Ureter (tissue), 1 donor: ENCODE measurements around the gene SH2D3C. TPM values are rescaled to one million over a fixed set of nuclear protein-coding genes. Genes with fewer than 3 reads are reported as not detected.

Source experiments
- DNase-seq: peaks from one replicate; pipeline ENCODE4 v3.0.0-alpha.2; 2020; ENCODE audit warnings: low spot score
- total RNA-seq: library from RNA; stranded (reverse); gene quantifications from one replicate; pipeline ENCODE4 v1.2.4, GENCODE V29; 2023
- donor health status: DM: yes; HTN: yes; CAD: no.

The SH2D3C gene
- total RNA-seq, 1 donor from 2014 or later = 15.7 TPM

- DNase-seq = no peak
Measured at GRCh38 chr9:127697575-127697974, 80.9 kb downstream of the SH2D3C start.

DNA sequence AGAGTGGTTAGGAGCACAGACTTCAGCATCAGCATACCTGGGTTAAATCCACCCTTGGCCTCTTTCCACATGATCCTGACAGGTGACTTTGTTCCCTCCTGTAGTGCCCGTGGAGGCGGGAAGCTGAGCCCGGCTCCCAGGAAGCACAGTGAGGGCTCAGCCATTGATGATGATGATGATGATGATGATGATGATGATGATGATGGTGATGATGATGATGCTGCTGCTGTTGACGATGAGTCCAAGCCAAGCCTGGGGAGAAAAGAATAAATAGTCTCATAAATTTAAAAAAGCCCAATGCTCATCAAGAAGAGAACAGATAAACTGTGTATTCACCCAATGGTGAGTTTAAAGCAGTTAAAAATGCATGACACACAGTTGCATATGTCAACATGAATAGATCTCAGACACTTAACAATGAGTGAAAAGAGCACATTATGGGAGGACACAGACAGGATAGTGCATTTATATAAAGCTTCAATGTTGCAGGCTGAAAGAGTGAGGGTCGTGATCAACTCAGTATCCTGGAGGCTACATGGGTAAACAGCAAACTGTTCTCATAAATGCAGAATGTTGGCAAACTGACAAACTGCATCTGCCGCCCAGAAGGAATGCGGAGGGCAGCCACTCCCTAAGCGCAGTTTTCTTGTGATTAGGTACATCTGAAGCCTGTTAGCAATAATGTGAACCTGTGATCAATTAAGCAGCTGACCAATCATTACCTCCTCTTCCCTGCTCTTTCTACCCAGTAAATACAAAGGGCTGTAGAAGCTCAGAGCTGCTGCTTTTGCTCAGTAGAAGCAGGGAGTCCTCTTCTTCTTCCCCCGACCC is 83.4 kb downstream of the SH2D3C start:
- DNase-seq = no peak

- no peak for DNase-seq
Measured at GRCh38 chr9:127693697-127694096, 84.8 kb downstream of the SH2D3C start.

DNA sequence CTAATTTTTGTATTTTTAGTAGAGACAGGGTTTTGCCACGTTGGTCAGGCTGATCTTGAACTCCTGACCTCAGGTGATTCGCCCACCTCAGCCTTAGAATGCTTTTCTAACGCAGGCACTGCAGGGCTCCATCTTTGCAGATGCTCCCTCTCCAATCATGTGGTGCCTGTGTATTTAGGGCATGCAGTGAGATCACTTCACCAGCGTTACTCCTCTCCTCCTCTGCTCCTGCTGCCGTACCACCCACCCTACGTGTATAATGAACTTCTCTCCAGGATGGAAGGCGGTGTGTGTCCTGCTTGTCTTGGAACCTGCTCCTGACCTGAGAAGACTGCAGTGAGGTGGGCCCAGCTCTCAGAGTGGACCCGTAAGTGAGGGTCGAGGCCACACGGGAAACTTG is 85.3 kb downstream of the SH2D3C start:
- DNase-seq = no peak

- DNase-seq = no peak
Measured at GRCh38 chr9:127692071-127692470, 86.4 kb downstream of the SH2D3C start.

DNA sequence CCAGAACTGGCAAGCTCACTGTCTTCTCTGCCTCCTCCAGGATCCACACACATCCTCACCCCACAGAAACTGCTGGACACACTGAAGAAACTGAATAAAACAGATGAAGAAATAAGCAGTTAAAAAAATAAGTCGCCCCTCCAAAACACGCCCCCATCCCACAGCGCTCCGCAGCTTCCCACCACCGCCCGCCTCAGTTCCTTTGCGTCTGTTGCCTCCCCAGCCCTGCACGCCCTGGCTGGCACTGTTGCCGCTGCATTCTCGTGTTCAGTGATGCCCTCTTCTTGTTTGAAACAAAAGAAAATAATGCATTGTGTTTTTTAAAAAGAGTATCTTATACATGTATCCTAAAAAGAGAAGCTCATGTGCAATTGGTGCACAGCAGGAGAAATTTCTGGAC is 87.7 kb downstream of the SH2D3C start:
- DNase-seq = no peak

DNA sequence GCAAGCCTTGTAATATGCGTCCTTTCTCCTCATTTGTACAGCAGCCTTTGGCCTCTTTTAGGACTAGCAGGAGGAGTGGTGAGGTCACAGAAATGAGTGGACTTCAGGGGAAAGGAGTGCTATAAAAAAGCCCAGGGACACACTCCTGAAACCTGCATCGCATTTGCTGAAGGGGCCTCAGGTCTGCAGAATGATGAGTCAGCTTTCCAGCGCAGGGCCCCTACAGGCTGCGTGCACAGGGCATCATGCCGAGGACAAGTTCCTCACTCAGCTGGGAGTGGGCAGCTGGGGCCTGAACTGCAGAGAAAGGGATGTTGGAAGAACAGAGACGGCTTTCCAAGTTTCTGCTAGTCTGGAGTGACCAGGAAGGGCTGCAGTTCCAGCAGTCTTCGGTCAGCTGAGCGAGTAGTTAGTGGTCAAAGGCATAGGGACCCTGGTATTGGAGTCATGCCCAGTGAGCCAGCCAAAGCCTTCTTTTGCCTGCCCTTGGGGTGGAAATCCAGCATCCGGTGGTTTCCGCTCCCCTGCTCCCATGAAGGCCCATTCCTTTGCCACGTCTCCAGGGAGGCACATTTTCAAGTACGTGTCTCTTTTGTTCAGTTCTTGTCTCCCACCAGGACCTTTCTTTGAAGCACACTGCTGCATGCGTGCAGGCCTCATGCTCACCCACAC is 89.0 kb downstream of the SH2D3C start:
- no peak for DNase-seq

Other genes starting within 250 kb of the SH2D3C start
- 29.8 TPM for gene STXBP1, start 166.4 kb downstream of the SH2D3C start, total RNA-seq
- gene CFAP157, start 71.7 kb downstream of the SH2D3C start, total RNA-seq = 1.5 TPM
- 12.5 TPM for gene PTRH1, start 63.0 kb downstream of the SH2D3C start, total RNA-seq
- 0.34 TPM for gene TTC16, start 62.6 kb downstream of the SH2D3C start, total RNA-seq
- 9.9 TPM for gene TOR2A, start 43.4 kb downstream of the SH2D3C start, total RNA-seq
- gene CDK9, start 7.4 kb upstream of the SH2D3C start, total RNA-seq = 81.0 TPM
- gene FPGS, start 24.2 kb upstream of the SH2D3C start, total RNA-seq = 115 TPM
- 83.6 TPM for gene ENG, start 76.0 kb upstream of the SH2D3C start, total RNA-seq
- 48.6 TPM for gene AK1, start 99.0 kb upstream of the SH2D3C start, total RNA-seq
- 48.9 TPM for gene ST6GALNAC6, start 120.9 kb upstream of the SH2D3C start, total RNA-seq
- gene ST6GALNAC4, start 138.4 kb upstream of the SH2D3C start, total RNA-seq = 25.8 TPM
- 3.3 TPM for gene PIP5KL1, start 152.1 kb upstream of the SH2D3C start, total RNA-seq
- gene DPM2, start 159.2 kb upstream of the SH2D3C start, total RNA-seq = 41.1 TPM
- gene EEIG1, start 202.3 kb upstream of the SH2D3C start, total RNA-seq = 99.6 TPM